ENCODE results near the gene FAM110A.
"Not testable (repeated sequence)": the region's sequence is repeated elsewhere in the genome, so short reads cannot be mapped to it uniquely, and the experiment has no call there.

The FAM110A gene

GRCh38 chr20:845226-845868 lies 11.8 kb downstream of the FAM110A start:
- peak; percentile 39 for DNase-seq

GRCh38 chr20:845941-846893 lies 12.7 kb downstream of the FAM110A start:
- DNase-seq = peak; percentile 51

GRCh38 chr20:846894-847278 lies 13.4 kb downstream of the FAM110A start:
- peak; percentile 41 for DNase-seq

GRCh38 chr20:848193-848592 lies 14.7 kb downstream of the FAM110A start:
- DNase-seq = peak; percentile 87

- not testable (repeated sequence) for DNase-seq
Observed at GRCh38 chr20:848731-849130, 15.2 kb downstream of the FAM110A start.

GRCh38 chr20:853406-853996 lies 20.0 kb downstream of the FAM110A start:
- no peak for DNase-seq

- DNase-seq = no peak
Observed at GRCh38 chr20:854601-855000, 21.1 kb downstream of the FAM110A start.

GRCh38 chr20:855466-856360 lies 22.2 kb downstream of the FAM110A start:
- peak; percentile 10 for DNase-seq

GRCh38 chr20:856361-856775 lies 22.9 kb downstream of the FAM110A start:
- no peak for DNase-seq

GRCh38 chr20:858011-858410 lies 24.5 kb downstream of the FAM110A start:
- DNase-seq = no peak

GRCh38 chr20:859751-860231 lies 26.3 kb downstream of the FAM110A start:
- no peak for DNase-seq

- DNase-seq = no peak
Observed at GRCh38 chr20:860891-861290, 27.4 kb downstream of the FAM110A start.

GRCh38 chr20:865440-865839 lies 31.9 kb downstream of the FAM110A start:
- no peak for DNase-seq

GRCh38 chr20:868279-868678 lies 34.8 kb downstream of the FAM110A start:
- no peak for DNase-seq

- no peak for DNase-seq
Observed at GRCh38 chr20:869606-870005, 36.1 kb downstream of the FAM110A start.

- DNase-seq = no peak
Observed at GRCh38 chr20:870758-871157, 37.2 kb downstream of the FAM110A start.

GRCh38 chr20:871436-871835 lies 37.9 kb downstream of the FAM110A start:
- DNase-seq = no peak

- DNase-seq = no peak
Observed at GRCh38 chr20:871948-872347, 38.4 kb downstream of the FAM110A start.

- DNase-seq = no peak
Observed at GRCh38 chr20:872855-873520, 39.5 kb downstream of the FAM110A start.

GRCh38 chr20:873875-874607 lies 40.5 kb downstream of the FAM110A start:
- DNase-seq = peak; percentile 34

- DNase-seq = peak; percentile 79
Observed at GRCh38 chr20:875115-875514, 41.6 kb downstream of the FAM110A start.
